GM19238 (cell line): ENCODE measurements around the gene RHBDF1.

Experiments
- DNase-seq: peaks from one replicate; pipeline ENCODE4 v3.0.0; 2011; ENCODE audit warnings: low spot score; ENCODE audit not compliant: insufficient read length

The RHBDF1 gene, protein sequence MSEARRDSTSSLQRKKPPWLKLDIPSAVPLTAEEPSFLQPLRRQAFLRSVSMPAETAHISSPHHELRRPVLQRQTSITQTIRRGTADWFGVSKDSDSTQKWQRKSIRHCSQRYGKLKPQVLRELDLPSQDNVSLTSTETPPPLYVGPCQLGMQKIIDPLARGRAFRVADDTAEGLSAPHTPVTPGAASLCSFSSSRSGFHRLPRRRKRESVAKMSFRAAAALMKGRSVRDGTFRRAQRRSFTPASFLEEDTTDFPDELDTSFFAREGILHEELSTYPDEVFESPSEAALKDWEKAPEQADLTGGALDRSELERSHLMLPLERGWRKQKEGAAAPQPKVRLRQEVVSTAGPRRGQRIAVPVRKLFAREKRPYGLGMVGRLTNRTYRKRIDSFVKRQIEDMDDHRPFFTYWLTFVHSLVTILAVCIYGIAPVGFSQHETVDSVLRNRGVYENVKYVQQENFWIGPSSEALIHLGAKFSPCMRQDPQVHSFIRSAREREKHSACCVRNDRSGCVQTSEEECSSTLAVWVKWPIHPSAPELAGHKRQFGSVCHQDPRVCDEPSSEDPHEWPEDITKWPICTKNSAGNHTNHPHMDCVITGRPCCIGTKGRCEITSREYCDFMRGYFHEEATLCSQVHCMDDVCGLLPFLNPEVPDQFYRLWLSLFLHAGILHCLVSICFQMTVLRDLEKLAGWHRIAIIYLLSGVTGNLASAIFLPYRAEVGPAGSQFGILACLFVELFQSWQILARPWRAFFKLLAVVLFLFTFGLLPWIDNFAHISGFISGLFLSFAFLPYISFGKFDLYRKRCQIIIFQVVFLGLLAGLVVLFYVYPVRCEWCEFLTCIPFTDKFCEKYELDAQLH

GRCh38 chr16:72561-73548, at the start of gene RHBDF1:
Gene RHBDF1, minus strand, starts transcription at chr16:72631. Its CDS starts 7,616 bp downstream, at chr16:65015.
- DNase-seq, result no peak

DNA sequence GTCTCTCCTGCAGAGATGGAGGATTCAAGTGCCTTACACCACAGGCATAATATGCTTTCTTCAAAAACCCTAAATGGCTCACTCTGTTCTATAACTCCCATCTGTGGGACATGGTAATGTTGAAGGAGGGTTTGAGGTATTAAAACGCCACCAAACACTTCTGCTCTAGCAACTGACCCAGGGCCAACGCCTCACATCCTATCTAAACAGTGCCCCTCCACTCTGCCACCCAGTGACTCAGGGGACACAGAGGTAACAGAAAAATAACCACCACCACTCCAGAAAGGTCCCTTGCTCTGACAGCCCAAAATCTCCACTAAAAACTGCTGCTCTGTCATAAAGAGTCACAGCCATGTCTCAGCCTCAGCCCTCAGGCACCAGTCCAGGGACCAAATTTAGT, 48.3 kb upstream of the RHBDF1 start:
- DNase-seq, result no peak

DNA sequence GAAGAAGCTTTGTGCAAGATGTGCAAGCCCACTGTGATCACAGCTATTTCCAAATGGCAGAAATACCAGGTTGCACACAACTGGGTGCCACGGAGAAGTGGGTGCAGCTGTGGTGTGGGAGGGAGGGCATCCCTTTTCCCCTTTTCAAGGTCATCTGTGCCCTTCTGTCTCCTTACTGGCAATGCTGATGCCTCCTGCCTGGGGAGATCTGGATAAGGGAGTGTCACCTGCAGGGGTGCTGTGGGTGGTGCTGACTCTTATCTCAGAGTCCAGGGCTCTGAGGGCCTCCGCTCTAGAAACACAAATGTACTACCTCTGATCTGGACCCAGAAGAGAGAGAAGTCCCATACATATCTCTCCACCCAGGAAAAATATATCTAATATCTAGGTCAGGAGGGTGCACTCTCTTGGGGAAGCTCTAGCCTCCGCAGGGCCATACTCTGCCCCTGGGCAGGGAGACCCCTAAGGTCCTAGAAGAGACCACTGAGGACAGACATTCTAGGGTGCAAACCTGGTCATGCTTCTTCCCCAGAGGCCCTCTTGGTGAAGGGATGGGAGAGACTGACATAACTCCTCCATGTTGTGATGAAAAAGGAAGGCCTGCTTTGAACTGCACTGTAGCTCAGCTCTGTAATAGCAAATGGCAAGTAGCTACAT, 47.5 kb upstream of the RHBDF1 start:
- no peak for DNase-seq

GRCh38 chr16:119295-119694, 46.9 kb upstream of the RHBDF1 start:
- no peak for DNase-seq

DNA sequence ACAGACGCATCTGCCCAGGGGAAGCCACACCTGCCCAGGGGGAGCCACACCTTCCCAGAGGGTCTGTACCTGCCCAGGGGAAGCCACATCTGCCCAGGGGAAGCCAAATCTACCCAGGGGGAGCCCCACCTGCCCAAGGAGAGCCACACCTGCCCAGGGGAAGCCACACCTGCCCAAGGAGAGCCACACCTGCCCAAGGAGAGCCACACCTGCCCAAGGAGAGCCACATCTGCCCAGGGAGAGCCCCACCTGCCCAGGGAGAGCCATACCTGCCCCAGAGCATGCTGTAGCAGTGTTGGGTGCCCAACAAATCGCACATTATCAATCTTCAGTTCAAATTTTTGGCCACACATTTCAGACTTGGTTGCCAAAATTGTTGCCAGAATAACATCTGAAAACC, 46.4 kb upstream of the RHBDF1 start:
- DNase-seq, result no peak

DNA sequence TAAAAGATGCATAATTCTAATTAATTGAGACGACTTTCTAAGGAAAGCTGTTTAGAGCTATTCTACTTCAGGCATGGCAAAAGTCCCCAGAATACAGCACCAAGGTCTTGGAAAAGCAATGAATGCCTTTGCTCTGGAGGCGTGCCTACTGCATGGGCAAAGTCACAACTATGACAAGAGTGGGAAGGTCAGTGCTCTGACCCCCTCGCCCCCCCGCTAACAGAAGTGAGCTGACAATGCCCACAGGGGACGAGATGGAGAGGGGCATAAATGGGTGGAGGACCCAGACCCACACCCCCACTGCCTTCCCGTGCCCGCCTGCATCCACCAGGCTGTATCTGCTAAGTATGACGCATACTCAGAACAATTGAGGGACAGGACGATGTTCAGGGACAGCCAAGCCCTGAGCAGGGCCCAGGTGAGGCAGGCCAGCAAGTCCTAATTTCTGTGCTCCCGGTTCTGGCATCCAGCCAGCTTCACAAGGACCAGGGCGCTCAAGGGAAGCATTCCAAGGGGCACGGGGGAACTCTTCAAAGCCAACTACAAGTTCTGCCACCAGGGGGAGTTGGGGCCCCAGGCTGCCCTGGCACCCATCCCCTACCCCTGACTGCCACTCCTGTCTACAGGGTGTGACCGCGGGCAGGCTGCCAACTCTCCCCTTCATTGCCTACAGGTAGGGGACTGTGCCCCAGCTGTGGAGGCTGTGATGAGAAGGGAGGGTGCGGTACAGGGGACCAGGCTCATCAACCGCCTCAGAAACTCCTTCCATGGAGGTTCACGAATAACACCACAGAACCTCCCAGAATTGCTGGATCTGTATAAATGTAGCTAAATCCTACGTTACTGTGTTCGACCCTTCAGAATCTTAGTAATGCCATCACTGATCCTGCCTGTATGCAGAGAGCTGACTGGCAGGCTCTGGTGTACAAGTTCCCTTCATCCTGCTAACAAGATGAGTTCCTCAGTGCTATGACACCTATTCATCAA, 45.2 kb upstream of the RHBDF1 start:
- DNase-seq, result peak; percentile 58

DNA sequence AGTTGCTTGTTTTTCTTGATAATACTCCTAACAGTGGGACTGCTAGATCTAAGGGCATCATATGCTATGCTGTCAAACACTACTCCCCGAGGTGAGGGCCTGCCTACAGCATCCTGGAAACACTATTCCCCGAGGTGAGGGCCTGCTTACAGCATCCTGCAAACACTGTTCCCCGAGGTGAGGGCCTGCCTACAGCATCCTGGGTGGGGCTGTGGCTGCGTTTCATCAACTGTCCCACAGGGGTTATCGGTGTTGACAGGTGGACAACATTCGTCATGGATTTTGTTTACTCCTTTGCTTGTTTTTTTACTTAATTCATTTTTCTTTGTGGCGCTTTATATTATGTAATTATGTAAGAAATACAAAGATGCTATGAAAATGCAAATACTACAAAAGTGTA, 43.6 kb upstream of the RHBDF1 start:
- no peak for DNase-seq

DNA sequence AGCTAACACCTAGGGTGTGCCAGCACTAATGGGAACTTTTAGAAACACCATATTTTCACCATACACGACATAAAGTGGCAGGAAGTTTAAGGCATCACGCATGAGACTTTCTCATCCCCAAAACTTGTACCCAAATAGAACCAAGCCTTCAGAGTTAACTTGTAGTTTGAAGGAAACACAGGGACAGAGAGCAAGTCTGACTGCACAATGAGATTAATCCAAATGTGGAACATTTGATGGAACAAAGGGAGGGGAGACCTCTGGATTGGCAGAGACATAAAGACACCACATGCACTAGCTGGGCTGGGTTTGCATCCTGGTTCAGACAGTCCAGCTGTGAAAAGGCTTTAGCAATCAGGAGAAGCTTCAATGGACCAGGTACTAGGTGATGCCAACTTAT, 41.9 kb upstream of the RHBDF1 start:
- no peak for DNase-seq

- DNase-seq, result no peak
Measured at GRCh38 chr16:112153-112840, 39.9 kb upstream of the RHBDF1 start.

DNA sequence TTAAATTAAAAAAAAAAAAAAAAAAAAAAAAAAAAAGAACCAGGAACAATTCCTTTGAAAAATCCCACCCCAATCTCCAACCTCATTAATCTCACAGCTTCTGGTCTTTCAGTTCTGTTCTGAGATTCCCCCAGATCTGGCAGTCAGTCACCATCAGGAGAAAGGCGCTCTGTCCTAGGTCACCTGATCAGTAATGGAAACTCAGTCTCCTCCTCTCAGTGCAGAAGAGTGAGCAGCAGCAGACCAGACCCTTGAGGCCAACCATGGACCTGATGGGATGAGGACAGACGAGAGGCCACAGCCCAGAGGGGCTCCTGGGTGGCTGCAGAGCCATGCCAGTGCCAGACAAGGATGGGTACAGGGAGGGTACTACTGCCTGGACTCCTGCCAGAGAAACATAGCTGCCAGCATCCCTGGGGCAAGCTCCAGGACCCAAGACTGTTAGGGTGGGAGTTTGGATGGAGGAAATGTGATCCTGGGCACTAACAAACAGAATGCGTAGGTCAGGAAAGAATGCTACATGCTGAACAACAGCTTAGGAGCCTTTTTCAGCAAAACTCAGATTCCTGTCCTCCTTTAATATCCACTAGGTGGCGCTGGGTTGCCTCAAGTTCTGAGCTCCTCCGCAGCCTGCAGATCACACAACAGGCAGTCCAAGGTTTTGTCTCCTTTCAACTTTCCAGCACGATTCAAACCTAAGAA, 34.3 kb upstream of the RHBDF1 start:
- DNase-seq, result peak; percentile 55

GRCh38 chr16:105521-105920, 33.1 kb upstream of the RHBDF1 start:
- no peak for DNase-seq

DNA sequence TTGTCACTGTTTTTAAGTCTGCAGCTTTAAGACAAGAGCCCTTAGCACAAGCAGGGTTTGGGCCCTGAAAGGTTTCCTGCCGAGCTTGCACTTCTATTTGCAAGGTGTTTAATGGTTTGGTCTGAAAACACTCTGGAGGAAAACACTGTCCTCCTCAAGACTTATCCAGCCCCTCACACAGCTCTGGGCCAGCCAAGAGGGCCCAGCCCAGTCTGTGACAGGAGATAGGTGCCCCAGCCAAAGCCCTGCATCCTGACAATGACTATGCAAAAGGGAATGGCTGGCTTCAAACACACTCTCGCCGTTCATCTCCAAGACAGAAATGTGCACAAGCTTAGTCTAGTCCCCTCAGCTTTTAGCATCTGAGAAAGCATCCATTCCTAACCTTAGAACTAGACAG, 32.5 kb upstream of the RHBDF1 start:
- DNase-seq, result no peak

DNA sequence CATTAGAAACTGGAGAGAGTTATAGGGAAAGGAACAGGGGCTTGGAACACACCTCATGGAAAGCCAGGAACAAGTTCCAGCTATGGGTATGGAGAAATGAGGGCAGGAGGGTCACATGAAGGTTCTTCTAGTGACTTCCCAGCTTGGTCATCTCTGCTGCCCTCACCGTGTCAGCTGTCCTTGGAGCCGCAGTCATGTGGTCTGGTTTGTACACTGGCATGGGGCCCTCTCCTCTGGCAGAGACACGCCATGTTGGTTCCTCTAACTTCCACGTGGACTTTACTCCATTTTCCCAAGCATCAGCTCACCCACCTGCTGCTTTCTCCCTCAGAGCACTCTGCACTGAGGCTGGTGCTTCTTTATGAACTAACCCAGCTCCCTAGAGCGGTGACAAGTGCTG, 31.9 kb upstream of the RHBDF1 start:
- no peak for DNase-seq

DNA sequence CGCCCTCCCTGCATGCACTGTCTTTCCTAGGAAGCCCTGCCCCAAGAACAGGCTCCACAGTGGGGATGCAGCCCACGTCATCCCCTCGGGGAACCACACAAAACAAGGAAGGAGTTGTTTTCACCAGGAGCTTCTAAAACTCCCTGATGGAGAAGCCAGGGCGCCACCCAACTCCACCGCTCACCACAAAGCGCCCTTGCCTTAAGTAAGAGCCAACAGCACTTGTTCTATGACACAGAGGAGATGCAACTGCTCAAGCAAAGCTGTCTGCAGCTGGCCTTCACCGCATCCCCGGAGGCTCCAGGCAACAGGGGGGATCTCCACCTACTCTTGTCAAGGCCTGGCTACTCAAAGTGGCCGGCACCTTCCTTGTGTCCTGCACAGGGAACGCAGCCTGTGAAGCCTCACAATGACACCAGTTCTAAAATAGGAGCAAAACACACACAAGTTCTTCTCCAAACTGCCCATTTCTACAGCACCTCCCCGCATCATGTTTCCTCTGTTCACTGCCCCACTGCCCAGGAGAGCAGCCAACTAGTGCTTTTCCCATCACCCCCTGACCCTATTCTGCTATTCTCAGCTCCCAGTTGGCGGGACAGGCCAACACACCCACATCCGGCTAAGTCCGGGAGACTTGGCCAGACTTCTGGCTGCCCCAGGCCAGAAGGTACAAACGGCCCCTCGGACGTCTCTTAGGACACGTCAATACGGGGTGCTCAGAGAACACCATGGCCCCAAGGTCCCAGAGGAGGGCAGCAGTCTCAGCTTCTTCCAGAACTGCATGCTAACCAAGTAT, 29.8 kb upstream of the RHBDF1 start:
- no peak for DNase-seq

DNA sequence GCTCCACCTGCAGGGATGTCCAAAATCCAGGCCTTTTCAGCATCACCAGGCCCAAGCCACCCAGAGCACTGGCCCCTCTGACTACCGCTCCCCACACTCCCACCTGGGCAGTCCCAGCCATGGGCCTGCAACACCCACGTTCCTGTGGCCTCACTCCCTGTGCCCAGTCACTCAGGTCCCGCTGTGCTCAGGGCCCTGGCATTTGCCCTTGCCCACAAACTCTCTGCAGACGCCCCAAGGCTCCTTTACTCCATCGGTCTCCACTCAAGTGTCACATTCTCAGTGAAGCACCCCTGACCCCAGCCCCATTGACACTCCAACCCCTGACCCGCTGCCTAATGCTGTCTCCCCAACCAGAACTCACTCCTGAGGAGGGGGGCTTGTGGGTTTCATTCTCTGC, 29.2 kb upstream of the RHBDF1 start:
- no peak for DNase-seq

DNA sequence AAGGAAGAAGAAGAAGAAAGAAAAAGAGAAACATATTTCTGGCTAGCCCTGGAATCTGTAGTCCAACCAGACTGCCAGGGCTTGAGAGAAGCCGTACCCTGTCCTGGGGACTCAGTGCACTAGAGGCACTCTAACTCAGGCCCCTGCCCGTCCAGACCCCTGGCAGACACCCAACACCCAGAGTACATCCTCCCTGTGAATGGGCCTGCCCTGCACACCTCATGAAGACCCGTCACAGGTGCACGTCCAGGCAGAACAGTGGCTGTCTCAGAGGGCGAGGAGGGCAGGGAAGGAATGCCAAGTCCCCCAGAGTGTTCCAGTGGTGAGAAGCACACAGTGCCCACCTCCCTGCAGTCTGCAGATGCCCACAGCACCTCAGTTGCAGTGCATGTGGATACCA, 28.6 kb upstream of the RHBDF1 start:
- DNase-seq, result no peak

DNA sequence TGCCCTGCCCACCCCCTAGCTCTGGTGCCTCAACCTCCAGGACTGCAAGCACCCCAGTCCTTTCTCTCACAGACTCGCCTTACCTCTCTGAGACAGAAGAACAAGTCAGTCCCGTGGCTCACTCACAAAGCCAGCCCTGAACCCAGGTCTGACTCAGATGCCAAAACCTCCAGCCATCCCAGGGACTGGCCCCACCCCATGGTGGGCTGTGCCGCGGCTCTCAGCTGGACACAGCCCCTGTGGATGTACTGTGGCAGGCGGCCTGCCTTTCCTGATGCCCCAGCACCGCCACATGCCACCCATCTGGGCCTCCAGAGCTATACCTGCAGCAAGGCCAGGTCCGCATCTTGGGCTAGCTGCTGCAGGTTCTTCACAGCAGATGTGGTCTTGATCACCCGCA, 25.4 kb upstream of the RHBDF1 start:
- DNase-seq, result no peak

GRCh38 chr16:96935-97381, 24.5 kb upstream of the RHBDF1 start:
- peak; percentile 94 for DNase-seq
